Activated CD4-positive, alpha-beta T cell treated with anti-CD3 and anti-CD28 coated beads, Interleukin-2, amount 50 U/mL, for 1 hour (primary cell): ENCODE results near the gene RPS6KA1.

Source experiments
- DNase-seq: peaks from one replicate; pipeline ENCODE4 v3.0.0-alpha.2; 2020

The RPS6KA1 gene

DNA sequence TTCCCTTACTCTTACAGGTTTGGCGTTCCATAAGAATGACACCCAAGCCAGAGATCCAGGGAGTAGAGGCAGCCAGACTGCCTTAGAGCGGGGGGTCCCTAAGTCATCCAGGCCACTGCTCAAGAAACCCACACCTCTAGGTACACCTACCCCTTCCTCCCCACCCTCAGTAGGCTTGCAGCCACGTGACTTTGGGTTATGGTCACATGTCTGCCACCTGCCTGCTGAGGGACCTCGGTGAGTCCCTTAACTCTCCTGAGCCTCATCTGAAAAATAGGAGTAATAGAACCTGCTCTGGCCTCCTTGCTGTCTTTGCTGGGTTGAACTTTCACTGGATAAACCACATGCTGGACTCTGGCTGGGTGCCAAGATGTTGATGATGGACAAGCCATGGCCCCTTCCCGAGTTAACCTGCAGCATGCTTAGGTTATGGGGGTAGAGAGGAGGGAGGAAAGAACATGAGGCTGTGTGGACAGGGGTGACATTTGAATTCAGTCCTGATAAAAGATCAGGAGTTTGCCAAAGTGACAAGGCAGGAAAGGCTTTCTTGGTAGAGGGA is 4.5 kb downstream of the RPS6KA1 start:
- no peak for DNase-seq

DNA sequence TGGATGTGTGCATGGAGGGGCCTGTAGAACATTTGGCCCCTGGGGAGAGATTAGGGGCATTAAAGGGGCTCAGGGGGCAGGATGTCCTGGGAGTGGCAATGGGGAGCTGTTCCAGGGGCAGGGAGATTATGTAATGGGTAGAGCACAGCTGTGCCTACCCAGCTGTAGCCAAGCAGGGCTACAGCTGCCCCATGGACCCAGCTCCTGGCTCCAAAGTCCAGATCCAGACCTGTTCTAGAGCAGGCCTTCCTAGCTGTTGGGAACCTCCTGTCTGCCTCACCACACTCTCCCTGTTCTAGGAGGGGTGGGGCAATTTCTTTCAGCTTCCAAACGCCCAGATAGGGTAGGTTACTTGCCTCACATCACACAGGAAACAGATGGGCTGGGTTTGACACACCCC is 5.6 kb downstream of the RPS6KA1 start:
- DNase-seq = no peak

DNA sequence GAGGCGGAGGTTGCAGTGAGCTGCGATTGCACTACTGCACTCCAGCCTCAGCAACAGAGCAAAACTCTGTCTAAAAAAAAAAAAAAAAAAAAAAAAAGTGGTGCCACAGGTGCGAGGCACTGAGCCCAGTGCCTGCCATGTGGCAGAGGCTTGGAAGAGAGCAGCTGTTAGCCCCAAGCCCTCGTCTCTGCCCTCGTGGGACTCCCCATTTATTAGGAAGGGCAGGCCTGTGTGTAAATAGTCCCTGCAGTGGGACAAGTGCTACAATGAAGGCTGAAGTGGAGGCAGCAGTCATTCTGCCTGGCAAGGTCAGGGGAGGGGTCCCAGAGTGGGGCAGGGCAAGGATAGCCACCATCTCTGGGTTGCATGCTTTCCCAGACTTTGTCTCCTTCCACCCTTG is 6.5 kb downstream of the RPS6KA1 start:
- DNase-seq = no peak

- no peak for DNase-seq
Measured at GRCh38 chr1:26536521-26536920, 7.0 kb downstream of the RPS6KA1 start.

DNA sequence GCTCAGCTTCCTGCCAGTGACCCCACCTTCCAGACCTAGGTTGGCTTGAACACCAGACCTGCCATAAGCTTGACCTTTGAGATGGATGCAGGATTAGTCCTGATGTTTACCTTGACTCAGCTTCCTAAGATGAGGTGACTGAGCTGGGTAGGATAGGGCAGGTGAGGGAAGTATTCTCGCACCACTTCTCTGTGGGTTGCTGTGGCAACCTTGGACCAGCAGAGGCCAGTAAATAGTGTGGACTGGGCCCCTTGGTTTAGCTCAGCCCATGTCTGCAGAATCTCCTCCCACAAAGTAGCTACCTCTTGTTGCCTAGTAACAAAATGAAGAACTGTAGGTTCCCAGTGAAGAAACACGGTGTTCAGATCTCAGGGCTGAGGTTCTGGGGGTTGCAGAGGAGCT is 8.4 kb downstream of the RPS6KA1 start:
- DNase-seq = no peak

GRCh38 chr1:26538480-26539412 is 9.2 kb downstream of the RPS6KA1 start:
- DNase-seq = peak; percentile 26

- no peak for DNase-seq
Measured at GRCh38 chr1:26539722-26540121, 10.2 kb downstream of the RPS6KA1 start.

GRCh38 chr1:26540351-26540750 is 10.8 kb downstream of the RPS6KA1 start:
- DNase-seq = no peak

- DNase-seq = no peak
Measured at GRCh38 chr1:26541431-26541815, 11.9 kb downstream of the RPS6KA1 start.

DNA sequence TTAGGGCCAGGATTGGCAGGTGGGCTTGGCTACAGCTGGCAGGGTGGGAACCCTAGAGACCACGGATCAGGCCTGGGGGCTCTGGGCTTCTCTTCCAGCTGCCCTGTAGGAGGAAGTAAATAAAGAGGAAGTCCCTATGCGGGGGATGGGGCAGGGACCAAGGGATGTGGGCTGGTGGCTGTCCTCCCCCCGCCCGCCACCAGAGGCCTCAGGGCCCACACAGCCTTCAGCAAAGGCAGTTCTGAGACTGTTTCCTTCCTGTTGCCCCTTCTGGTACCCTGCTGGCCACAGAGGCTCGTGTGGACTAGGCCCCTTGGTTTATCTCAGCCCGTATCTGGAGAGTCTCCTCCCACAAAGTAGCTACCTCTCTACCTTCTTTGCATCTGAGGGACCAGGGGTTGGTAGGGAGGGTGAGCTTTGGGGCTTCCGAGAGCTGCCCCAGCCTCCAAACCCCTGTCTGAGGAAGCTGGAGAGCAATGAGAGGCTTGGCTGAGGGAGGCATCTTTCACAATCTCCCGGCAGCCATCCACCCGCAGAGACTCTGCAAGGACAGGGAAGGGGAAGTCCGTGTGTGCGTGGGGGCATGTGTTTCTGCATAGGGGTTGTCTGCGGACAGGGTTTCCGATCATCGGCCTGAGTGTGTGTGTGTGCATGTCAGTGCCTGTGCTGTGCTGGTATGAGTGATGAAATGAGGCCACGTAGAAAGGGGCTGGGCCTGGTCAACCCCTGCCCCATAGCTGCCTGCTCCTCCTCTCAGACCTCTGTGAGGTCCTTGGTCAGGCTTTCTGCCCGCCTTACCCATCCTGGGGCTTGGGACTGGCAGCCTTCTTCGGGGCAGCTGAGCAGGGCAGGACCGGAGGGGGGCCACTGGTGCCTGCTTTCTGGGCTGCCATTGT is 12.5 kb downstream of the RPS6KA1 start:
- DNase-seq = peak; percentile 54

GRCh38 chr1:26542771-26543451 is 13.3 kb downstream of the RPS6KA1 start:
- no peak for DNase-seq

GRCh38 chr1:26543462-26543861 is 13.9 kb downstream of the RPS6KA1 start:
- DNase-seq = no peak

GRCh38 chr1:26544126-26544525 is 14.6 kb downstream of the RPS6KA1 start:
- DNase-seq = no peak

GRCh38 chr1:26545969-26546323 is 16.4 kb downstream of the RPS6KA1 start:
- DNase-seq = no peak

- no peak for DNase-seq
Measured at GRCh38 chr1:26546375-26546774, 16.8 kb downstream of the RPS6KA1 start.

- no peak for DNase-seq
Measured at GRCh38 chr1:26546819-26547218, 17.3 kb downstream of the RPS6KA1 start.

GRCh38 chr1:26548841-26549240 is 19.3 kb downstream of the RPS6KA1 start:
- no peak for DNase-seq

GRCh38 chr1:26550946-26551345 is 21.4 kb downstream of the RPS6KA1 start:
- no peak for DNase-seq

DNA sequence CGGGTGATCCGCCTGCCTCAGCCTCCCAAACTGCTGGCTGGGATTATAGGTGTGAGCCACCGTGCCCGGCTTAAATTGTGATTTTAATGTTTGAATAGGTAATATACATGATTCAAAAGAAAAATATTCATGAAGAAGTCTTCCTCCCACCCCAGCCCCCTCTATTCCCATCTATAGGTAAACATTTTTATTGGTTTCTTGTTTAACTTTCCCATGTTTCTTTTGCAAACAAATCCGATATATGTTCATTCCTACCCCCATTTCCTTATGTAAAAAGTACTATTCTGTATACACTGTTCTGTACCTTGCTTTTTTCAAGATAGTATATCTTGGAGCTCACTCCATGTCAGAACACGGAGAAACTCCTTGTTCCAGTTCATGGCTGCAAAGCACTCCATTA is 23.2 kb downstream of the RPS6KA1 start:
- DNase-seq = no peak

GRCh38 chr1:26553942-26554682 is 24.6 kb downstream of the RPS6KA1 start:
- DNase-seq = no peak

GRCh38 chr1:26554781-26555180 is 25.2 kb downstream of the RPS6KA1 start:
- DNase-seq = no peak

DNA sequence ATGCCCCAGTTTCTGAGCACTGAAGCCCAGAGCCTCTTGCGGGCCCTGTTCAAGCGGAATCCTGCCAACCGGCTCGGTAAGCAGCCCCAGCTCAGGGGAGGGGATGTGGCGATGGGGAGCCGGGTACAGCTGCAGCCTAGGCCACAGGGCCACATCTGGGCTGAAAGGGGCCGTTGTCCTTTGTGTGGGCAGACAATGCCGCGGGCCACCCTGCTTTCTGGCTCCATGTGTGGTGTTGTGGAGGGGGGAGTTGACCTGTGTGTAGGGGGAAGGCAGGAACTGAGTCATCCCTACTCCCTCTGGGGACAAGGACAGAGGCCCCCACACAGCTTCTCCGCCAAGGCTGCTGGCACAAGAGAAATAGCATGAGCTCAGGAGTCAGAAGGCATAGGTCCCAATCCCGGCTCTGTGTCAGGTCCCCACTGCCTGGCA is 26.0 kb downstream of the RPS6KA1 start:
- no peak for DNase-seq
